Epithelial cell of esophagus (primary cell): ENCODE results near the gene DLGAP4.

Experiments used
- DNase-seq: peaks from one replicate; pipeline ENCODE4 v3.0.0; 2010; ENCODE audit warnings: low read depth
- H3K4me3 ChIP-seq: 2 replicates; pipeline ENCODE4 v1.5.1; 2011; ENCODE audit warnings: mild to moderate bottlenecking, low read length, control low read depth
- CTCF ChIP-seq: IDR thresholded peaks from 2 replicates; pipeline ENCODE4 v1.5.1; 2011; ENCODE audit warnings: low read depth, mild to moderate bottlenecking, low read length, control low read depth, inconsistent platforms; ENCODE audit not compliant: insufficient read depth; ENCODE audit errors: missing control alignments

Gene DLGAP4

GRCh38 chr20:36320898-36321695 is 15.0 kb downstream of the DLGAP4 start:
- no peak for DNase-seq
- H3K4me3 ChIP-seq: no peak overlapping the region
- no peak for TF ChIP-seq CTCF

GRCh38 chr20:36322131-36322530 is 16.0 kb downstream of the DLGAP4 start:
- no peak for DNase-seq
- TF ChIP-seq CTCF: no peak
- H3K4me3 ChIP-seq: no peak overlapping the region

GRCh38 chr20:36330091-36330490 is 24.0 kb downstream of the DLGAP4 start:
- DNase-seq: no peak
- no peak for TF ChIP-seq CTCF
- no peak overlapping the region for H3K4me3 ChIP-seq

- no peak for TF ChIP-seq CTCF
- no peak for DNase-seq
- H3K4me3 ChIP-seq: no peak overlapping the region
Measured at GRCh38 chr20:36331209-36331608, 25.1 kb downstream of the DLGAP4 start.

- DNase-seq: no peak
Measured at GRCh38 chr20:36333841-36334240, 27.7 kb downstream of the DLGAP4 start.

GRCh38 chr20:36334281-36335205 is 28.4 kb downstream of the DLGAP4 start:
- DNase-seq: no peak
- no peak overlapping the region for H3K4me3 ChIP-seq
- TF ChIP-seq CTCF: no peak

More at GRCh38 chr20:36333841-36334240, 27.7 kb downstream of the DLGAP4 start:
- no peak for TF ChIP-seq CTCF
- H3K4me3 ChIP-seq: no peak overlapping the region
